ENCODE results near the gene KLC4. TPM values are rescaled to one million over a fixed set of nuclear protein-coding genes. Genes with fewer than 3 reads are reported as not detected.

The KLC4 gene
- total and polyA plus RNA-seq, 4 donors: 16.1 to 36.0 (median 26.4) TPM

DNA sequence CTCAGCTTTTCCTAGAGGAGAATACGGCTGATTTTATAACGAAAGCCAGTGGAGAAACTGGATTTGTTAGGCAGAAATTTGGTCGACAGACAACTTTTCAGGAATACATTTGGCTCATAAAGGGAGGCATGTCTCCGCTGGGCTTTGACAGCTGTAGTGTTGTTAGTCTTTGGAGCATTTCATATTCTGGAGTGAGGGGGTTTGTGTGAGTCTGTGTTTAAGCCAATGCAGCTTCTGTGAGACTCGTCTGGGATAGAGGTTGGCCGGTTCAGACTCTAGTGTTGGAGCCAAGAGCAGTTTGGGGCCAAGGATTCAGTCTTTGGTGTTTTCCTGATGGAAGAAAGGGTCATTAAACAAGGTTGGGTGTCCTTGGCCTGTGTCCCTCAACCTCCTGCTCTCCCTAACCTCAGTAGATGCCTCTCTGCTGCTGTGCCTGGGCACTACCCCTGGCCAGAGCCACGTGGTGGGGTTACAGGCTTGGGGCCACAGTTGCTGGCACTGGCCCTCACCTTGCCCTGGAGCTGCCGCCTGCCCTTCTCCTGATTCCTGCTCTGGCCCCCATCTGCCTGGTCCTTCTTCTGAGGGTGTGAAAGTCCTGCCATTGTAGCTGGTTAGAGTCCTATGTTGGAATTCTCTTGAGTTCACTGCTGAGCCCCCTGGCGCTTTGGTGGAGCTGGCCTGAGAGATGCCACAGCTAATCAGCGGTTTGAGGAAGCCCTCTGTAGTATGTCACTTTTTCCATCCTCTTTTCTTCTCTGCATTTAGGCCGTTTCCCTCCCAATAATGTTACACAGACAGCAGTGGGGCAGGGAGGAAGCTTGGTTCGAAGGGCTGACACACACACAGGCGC, 23.6 kb downstream of the KLC4 start:
- Histone ChIP-seq H3K9ac (ENCODE audit: insufficient read depth in 1 of 2, low read length in 2 of 2) (no peak overlapping the region), H3K27me3 (ENCODE audit: control insufficient read depth in 3 of 3, insufficient read depth in 3 of 3, low read length in 2 of 3) (no peaks in the 10 kb centered on the region), H3K4me3 (no peak overlapping the region), H3K9me3 (ENCODE audit: control insufficient read depth in 4 of 4, insufficient read depth in 3 of 4, low read length in 3 of 4) (no peaks in the 10 kb centered on the region), H3K36me3 (ENCODE audit: control insufficient read depth in 4 of 4, insufficient read depth in 4 of 4, low read length in 4 of 4) (no peaks in the 10 kb centered on the region), H3K4me1 (ENCODE audit: control insufficient read depth in 5 of 5, insufficient read depth in 5 of 5, low read length in 5 of 5) (peaks cover 0 to 46% (median 27%) of the 10 kb centered on the region in 5 donors), H3K27ac (ENCODE audit: low read depth in 1 of 2, low read length in 1 of 2) (no peak overlapping the region)
- ATAC-seq (ENCODE audit: insufficient read depth, low FRiP score) (no peak), DNase-seq (peak; percentile 64 to 92 (median 85))
- WGBS, 2 donors: 65 to 71% methylated on average over 13 of the region's 13 CpGs
- TF ChIP-seq, protein P1, sequence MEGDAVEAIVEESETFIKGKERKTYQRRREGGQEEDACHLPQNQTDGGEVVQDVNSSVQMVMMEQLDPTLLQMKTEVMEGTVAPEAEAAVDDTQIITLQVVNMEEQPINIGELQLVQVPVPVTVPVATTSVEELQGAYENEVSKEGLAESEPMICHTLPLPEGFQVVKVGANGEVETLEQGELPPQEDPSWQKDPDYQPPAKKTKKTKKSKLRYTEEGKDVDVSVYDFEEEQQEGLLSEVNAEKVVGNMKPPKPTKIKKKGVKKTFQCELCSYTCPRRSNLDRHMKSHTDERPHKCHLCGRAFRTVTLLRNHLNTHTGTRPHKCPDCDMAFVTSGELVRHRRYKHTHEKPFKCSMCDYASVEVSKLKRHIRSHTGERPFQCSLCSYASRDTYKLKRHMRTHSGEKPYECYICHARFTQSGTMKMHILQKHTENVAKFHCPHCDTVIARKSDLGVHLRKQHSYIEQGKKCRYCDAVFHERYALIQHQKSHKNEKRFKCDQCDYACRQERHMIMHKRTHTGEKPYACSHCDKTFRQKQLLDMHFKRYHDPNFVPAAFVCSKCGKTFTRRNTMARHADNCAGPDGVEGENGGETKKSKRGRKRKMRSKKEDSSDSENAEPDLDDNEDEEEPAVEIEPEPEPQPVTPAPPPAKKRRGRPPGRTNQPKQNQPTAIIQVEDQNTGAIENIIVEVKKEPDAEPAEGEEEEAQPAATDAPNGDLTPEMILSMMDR (IDR thresholded peaks at IDR 0.05; ENCODE audit: control extremely low read depth, extremely low read depth): no peak

DNA sequence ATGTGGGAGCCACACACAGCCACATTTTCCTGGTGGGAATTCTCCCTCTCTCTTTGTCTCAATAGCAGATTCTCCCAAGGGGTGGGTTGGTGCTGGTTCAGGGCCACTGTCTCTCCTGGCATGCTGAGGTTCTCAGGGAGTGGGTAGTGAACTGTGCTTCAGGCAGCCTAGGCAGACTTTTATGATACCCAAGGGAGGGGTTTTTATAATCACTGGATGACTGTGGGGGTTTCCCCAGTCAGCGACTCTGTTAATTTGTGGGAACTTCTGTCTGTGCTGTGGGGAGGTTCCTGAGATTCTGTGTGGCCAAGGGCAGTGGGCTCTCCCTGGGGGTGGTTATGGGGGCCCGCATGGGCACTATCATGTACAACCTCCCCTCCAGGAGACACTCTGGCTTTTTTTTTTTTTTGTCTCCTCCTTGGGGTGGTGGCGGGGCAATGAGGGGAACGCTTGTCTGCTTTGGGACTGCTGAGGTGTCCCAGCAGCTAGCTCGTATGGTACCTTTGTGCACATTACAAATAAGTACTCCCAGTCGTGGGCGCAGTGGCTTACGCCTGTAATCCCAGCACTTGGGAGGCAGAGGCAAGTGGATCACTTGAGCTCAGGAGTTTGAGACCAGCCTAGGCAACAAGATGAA, 26.7 kb downstream of the KLC4 start:
- no peak for ATAC-seq (ENCODE audit: insufficient read depth, low FRiP score)
- WGBS, 2 donors: 81 to 87% methylated on average over 8 of the region's 8 CpGs
- DNase-seq: no peak
- TF ChIP-seq, protein P1 (IDR thresholded peaks at IDR 0.05; ENCODE audit: control extremely low read depth, extremely low read depth): no peak
- H3K27me3 ChIP-seq (ENCODE audit: control insufficient read depth in 3 of 3, insufficient read depth in 3 of 3, low read length in 2 of 3): no peaks in the 10 kb centered on the region
- H3K4me3 ChIP-seq: no peak overlapping the region
- H3K9me3 ChIP-seq (ENCODE audit: control insufficient read depth in 4 of 4, insufficient read depth in 3 of 4, low read length in 3 of 4): peaks cover 0 to 2% (median 0%) of the 10 kb centered on the region in 4 donors
- H3K9ac ChIP-seq (ENCODE audit: insufficient read depth in 1 of 2, low read length in 2 of 2): no peak overlapping the region
- peak overlapping the region in 1 of 2 donors; percentile 32 for H3K27ac ChIP-seq (ENCODE audit: low read depth in 1 of 2, low read length in 1 of 2)
- peaks cover 0 to 61% (median 30%) of the 10 kb centered on the region in 5 donors for H3K4me1 ChIP-seq (ENCODE audit: control insufficient read depth in 5 of 5, insufficient read depth in 5 of 5, low read length in 5 of 5)
- H3K36me3 ChIP-seq (ENCODE audit: control insufficient read depth in 4 of 4, insufficient read depth in 4 of 4, low read length in 4 of 4): no peaks in the 10 kb centered on the region

- peak overlapping the region in 1 of 2 donors; percentile 71 for H3K27ac ChIP-seq (ENCODE audit: low read depth in 1 of 2, low read length in 1 of 2)
- no peaks in the 10 kb centered on the region for H3K36me3 ChIP-seq (ENCODE audit: control insufficient read depth in 4 of 4, insufficient read depth in 4 of 4, low read length in 4 of 4)
- WGBS, 2 donors: 81 to 87% methylated on average over 4 of the region's 4 CpGs
- H3K9me3 ChIP-seq (ENCODE audit: control insufficient read depth in 4 of 4, insufficient read depth in 3 of 4, low read length in 3 of 4): peaks cover 0 to 2% (median 0%) of the 10 kb centered on the region in 4 donors
- ATAC-seq (ENCODE audit: insufficient read depth, low FRiP score) (no peak), DNase-seq (peak in 1 of 3 donors; percentile 20)
- no peaks in the 10 kb centered on the region for H3K27me3 ChIP-seq (ENCODE audit: control insufficient read depth in 3 of 3, insufficient read depth in 3 of 3, low read length in 2 of 3)
- TF ChIP-seq, protein P1 (IDR thresholded peaks at IDR 0.05; ENCODE audit: control extremely low read depth, extremely low read depth): no peak
- peaks cover 0 to 57% (median 25%) of the 10 kb centered on the region in 5 donors for H3K4me1 ChIP-seq (ENCODE audit: control insufficient read depth in 5 of 5, insufficient read depth in 5 of 5, low read length in 5 of 5)
- H3K4me3 ChIP-seq: no peak overlapping the region
- no peak overlapping the region for H3K9ac ChIP-seq (ENCODE audit: insufficient read depth in 1 of 2, low read length in 2 of 2)
These were observed 29.2 kb downstream of the KLC4 start for GRCh38 chr6:43088654-43089056.
